Measurements from ENCODE around the gene SREK1IP1.

SREK1IP1 gene

GRCh38 chr5:64768358-64769312, at the start of gene SREK1IP1, which contains the start of gene CWC27:
Gene SREK1IP1, minus strand, starts transcription at chr5:64768691. Its CDS starts 174 bp downstream, at chr5:64768517.
Gene CWC27, plus strand, starts transcription at chr5:64768930. Its CDS starts 217 bp downstream, at chr5:64769147.
- DNase-seq = peak; percentile 87 to 93

GRCh38 chr5:64818245-64818644, 49.8 kb upstream of the SREK1IP1 start:
- DNase-seq = no peak

GRCh38 chr5:64814073-64814472, 45.6 kb upstream of the SREK1IP1 start:
- no peak for DNase-seq

GRCh38 chr5:64811050-64811640, 42.7 kb upstream of the SREK1IP1 start:
- DNase-seq = peak; percentile 5 to 46

- DNase-seq = no peak
These were observed 39.0 kb upstream of the SREK1IP1 start for GRCh38 chr5:64807520-64807919.

- DNase-seq = no peak
These were observed 38.0 kb upstream of the SREK1IP1 start for GRCh38 chr5:64806537-64806936.

GRCh38 chr5:64800926-64801325, 32.4 kb upstream of the SREK1IP1 start:
- DNase-seq = no peak

GRCh38 chr5:64796301-64796700, 27.8 kb upstream of the SREK1IP1 start:
- no peak for DNase-seq

GRCh38 chr5:64794053-64794770, 25.7 kb upstream of the SREK1IP1 start:
- no peak for DNase-seq

GRCh38 chr5:64792469-64792868, 24.0 kb upstream of the SREK1IP1 start:
- DNase-seq = no peak

GRCh38 chr5:64790210-64790609, 21.7 kb upstream of the SREK1IP1 start:
- no peak for DNase-seq

- DNase-seq = no peak
These were observed 21.0 kb upstream of the SREK1IP1 start for GRCh38 chr5:64789457-64789856.

- no peak for DNase-seq
These were observed 19.7 kb upstream of the SREK1IP1 start for GRCh38 chr5:64788156-64788555.

GRCh38 chr5:64786372-64786771, 17.9 kb upstream of the SREK1IP1 start:
- no peak for DNase-seq

- peak; percentile 41 to 63 for DNase-seq
These were observed 16.0 kb upstream of the SREK1IP1 start for GRCh38 chr5:64784451-64785025.

- no peak for DNase-seq
These were observed 6.8 kb upstream of the SREK1IP1 start for GRCh38 chr5:64775291-64775690.

- no peak for DNase-seq
These were observed 5.0 kb upstream of the SREK1IP1 start for GRCh38 chr5:64773533-64773932.

- DNase-seq = no peak
These were observed 3.2 kb upstream of the SREK1IP1 start for GRCh38 chr5:64771736-64772135.

- no peak for DNase-seq
These were observed 1.4 kb upstream of the SREK1IP1 start for GRCh38 chr5:64769855-64770254.

- peak in 1 of 2 experiments; percentile 45 for DNase-seq
These were observed 533 bp downstream of the SREK1IP1 start for GRCh38 chr5:64767959-64768357.

GRCh38 chr5:64766941-64767340, 1.6 kb downstream of the SREK1IP1 start:
- DNase-seq = no peak

- DNase-seq = no peak
These were observed 2.5 kb downstream of the SREK1IP1 start for GRCh38 chr5:64765804-64766504.

Measured in NCI-H524 (cell line).